HepG2 (cell line): ENCODE data around the gene ARL4D. TPM values are rescaled to one million over a fixed set of nuclear protein-coding genes. Genes with fewer than 3 reads are reported as not detected.

Source experiments
- ATF2 ChIP-seq: sonication (generic); formaldehyde crosslinking; IDR thresholded peaks from 2 replicates; pipeline ENCODE4 v1.4.0; 2020; ENCODE audit warnings: missing genetic modification reagents
- CBX2 ChIP-seq, 2 experiments: fragments of 200-600 bp in 1 of 2; sonication (generic); formaldehyde crosslinking in 1 of 2; IDR thresholded peaks; 2 replicates each; pipeline versions ENCODE4 v1.7.0 to v1.8.1; 2018 to 2022; ENCODE audit warnings: low read depth in 2 of 2, low read length in 1 of 2, mild to moderate bottlenecking in 1 of 2, missing genetic modification reagents in 1 of 2
- FOXO1 ChIP-seq: sonication (generic); formaldehyde crosslinking; IDR thresholded peaks from 2 replicates; pipeline ENCODE4 v1.4.0; 2020; ENCODE audit warnings: missing genetic modification reagents
- PBX2 ChIP-seq: IDR thresholded peaks from 2 replicates; pipeline ENCODE4 v1.6.1; 2016; ENCODE audit warnings: control low read depth
- ZNF142 ChIP-seq: sonication (generic); formaldehyde crosslinking; IDR thresholded peaks from 2 replicates; pipeline ENCODE4 v1.4.0; 2020; ENCODE audit warnings: missing genetic modification reagents
- ZNF550 ChIP-seq: sonication (generic); formaldehyde crosslinking; IDR thresholded peaks from 2 replicates; pipeline ENCODE4 v1.4.0; 2020; ENCODE audit warnings: mild to moderate bottlenecking, missing genetic modification reagents, borderline replicate concordance
- ZNF670 ChIP-seq: sonication (generic); formaldehyde crosslinking; IDR thresholded peaks from 2 replicates; pipeline ENCODE4 v1.8.0; 2022; ENCODE audit warnings: mild to moderate bottlenecking, missing genetic modification reagents, borderline replicate concordance
- ZNF672 ChIP-seq: sonication (generic); formaldehyde crosslinking; IDR thresholded peaks from 2 replicates; pipeline ENCODE4 v1.8.1; 2022; ENCODE audit warnings: missing genetic modification reagents
- polyA plus RNA-seq, 8 experiments: library from polyadenylated mRNA; depleted of rRNA in 3 of 8; stranded (reverse) in 7 of 8; unstranded in 1 of 8; fragments of >200 nt; fragmentation: Illumina TruSeq in 4 of 8; extraction: Trizol in 4 of 8; gene quantifications; 2 replicates each; pipeline versions ENCODE4 v1.2.1 to v1.2.3, GENCODE V29; 2011 to 2016; ENCODE audit warnings: low read depth in 4 of 8, missing spikeins in 1 of 8, mixed read lengths in 1 of 8; ENCODE audit not compliant: insufficient read depth in 1 of 8
- total RNA-seq, 5 experiments: library from RNA; depleted of rRNA; stranded (reverse); fragments of >200 nt; fragmentation: Illumina TruSeq; extraction: Trizol; gene quantifications; 2 replicates each; pipeline ENCODE4 v1.2.3, GENCODE V29; 2016; ENCODE audit warnings: low read depth in 1 of 5
- TF ChIP-seq, protein P1 (sequence below): IDR thresholded peaks from 2 replicates; pipeline ENCODE4 v1.6.1; 2016
- TF ChIP-seq, protein P2 (sequence below): sonication (generic); formaldehyde crosslinking; IDR thresholded peaks from 2 replicates; pipeline ENCODE4 v1.8.1; 2023; ENCODE audit warnings: missing genetic modification reagents, inconsistent platforms, borderline replicate concordance
- TF ChIP-seq, protein P3 (sequence below): sonication (generic); formaldehyde crosslinking; IDR thresholded peaks from 2 replicates; pipeline ENCODE4 v1.5.1; 2020; ENCODE audit warnings: mild to moderate bottlenecking, missing genetic modification reagents, moderate library complexity

ARL4D gene
- total and polyA plus RNA-seq, 2 of the 13 experiments (the other 11 are each of a cell fraction or from before 2014, with no cell fraction given): 9.0 to 25.9 TPM

- TF ChIP-seq ZNF550: no peak
- TF ChIP-seq CBX2 (IDR thresholded peaks at IDR 0.05; ENCODE audit: low read depth, low read length): no peak
- TF ChIP-seq CBX2 (CRISPR knock-in tag; IDR thresholded peaks at IDR 0.05; ENCODE audit: low read depth): no peak
- TF ChIP-seq, protein P1, sequence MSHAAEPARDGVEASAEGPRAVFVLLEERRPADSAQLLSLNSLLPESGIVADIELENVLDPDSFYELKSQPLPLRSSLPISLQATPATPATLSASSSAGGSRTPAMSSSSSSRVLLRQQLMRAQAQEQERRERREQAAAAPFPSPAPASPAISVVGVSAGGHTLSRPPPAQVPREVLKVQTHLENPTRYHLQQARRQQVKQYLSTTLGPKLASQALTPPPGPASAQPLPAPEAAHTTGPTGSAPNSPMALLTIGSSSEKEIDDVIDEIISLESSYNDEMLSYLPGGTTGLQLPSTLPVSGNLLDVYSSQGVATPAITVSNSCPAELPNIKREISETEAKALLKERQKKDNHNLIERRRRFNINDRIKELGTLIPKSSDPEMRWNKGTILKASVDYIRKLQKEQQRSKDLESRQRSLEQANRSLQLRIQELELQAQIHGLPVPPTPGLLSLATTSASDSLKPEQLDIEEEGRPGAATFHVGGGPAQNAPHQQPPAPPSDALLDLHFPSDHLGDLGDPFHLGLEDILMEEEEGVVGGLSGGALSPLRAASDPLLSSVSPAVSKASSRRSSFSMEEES (CRISPR knock-in tag): peak; percentile 87
- TF ChIP-seq, protein P2, sequence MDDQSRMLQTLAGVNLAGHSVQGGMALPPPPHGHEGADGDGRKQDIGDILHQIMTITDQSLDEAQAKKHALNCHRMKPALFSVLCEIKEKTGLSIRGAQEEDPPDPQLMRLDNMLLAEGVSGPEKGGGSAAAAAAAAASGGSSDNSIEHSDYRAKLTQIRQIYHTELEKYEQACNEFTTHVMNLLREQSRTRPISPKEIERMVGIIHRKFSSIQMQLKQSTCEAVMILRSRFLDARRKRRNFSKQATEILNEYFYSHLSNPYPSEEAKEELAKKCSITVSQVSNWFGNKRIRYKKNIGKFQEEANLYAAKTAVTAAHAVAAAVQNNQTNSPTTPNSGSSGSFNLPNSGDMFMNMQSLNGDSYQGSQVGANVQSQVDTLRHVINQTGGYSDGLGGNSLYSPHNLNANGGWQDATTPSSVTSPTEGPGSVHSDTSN (CRISPR knock-in tag): peak; percentile 73; the same call in 1 of the 2 replicates
- TF ChIP-seq ZNF670 (CRISPR knock-in tag): peak; percentile 49; the same call in 1 of the 2 replicates
- TF ChIP-seq ZNF672 (CRISPR knock-in tag): peak; percentile 95
- peak; percentile 93 for TF ChIP-seq ZNF142 (CRISPR knock-in tag)
- TF ChIP-seq, protein P3, sequence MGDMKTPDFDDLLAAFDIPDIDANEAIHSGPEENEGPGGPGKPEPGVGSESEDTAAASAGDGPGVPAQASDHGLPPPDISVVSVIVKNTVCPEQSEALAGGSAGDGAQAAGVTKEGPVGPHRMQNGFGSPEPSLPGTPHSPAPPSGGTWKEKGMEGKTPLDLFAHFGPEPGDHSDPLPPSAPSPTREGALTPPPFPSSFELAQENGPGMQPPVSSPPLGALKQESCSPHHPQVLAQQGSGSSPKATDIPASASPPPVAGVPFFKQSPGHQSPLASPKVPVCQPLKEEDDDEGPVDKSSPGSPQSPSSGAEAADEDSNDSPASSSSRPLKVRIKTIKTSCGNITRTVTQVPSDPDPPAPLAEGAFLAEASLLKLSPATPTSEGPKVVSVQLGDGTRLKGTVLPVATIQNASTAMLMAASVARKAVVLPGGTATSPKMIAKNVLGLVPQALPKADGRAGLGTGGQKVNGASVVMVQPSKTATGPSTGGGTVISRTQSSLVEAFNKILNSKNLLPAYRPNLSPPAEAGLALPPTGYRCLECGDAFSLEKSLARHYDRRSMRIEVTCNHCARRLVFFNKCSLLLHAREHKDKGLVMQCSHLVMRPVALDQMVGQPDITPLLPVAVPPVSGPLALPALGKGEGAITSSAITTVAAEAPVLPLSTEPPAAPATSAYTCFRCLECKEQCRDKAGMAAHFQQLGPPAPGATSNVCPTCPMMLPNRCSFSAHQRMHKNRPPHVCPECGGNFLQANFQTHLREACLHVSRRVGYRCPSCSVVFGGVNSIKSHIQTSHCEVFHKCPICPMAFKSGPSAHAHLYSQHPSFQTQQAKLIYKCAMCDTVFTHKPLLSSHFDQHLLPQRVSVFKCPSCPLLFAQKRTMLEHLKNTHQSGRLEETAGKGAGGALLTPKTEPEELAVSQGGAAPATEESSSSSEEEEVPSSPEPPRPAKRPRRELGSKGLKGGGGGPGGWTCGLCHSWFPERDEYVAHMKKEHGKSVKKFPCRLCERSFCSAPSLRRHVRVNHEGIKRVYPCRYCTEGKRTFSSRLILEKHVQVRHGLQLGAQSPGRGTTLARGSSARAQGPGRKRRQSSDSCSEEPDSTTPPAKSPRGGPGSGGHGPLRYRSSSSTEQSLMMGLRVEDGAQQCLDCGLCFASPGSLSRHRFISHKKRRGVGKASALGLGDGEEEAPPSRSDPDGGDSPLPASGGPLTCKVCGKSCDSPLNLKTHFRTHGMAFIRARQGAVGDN (CRISPR knock-in tag): peak; percentile 79
- peak; percentile 88 for TF ChIP-seq FOXO1 (CRISPR knock-in tag)
- peak; percentile 94 for TF ChIP-seq ATF2
- no peak for TF ChIP-seq PBX2 (CRISPR knock-in tag)
Observed at GRCh38 chr17:43360739-43361505, 37.9 kb upstream of the ARL4D start (continued).
